ENCODE data around the gene RXRA.

RXRA gene

DNA sequence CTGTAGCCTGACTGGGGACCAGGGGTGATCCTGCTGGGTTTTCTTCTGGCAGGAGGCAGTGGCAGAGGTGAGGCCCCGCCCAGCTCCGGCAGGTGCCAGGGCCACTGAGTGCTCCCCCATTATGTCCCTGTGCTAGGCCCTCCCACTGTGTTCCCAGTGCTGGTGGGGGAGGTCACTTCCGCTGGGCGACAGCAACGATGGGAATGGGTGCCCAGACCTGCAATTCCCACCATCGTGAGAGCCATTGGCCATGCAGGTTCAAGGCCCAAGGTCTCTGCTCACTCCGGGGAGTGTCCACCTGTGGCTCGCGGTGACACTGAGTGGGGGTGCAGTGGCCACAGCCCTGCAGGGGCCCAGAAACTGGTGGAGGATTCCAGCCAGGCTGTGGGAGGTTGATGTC is 98.6 kb downstream of the RXRA start:
- Histone ChIP-seq H3K4me1 (ENCODE audit: insufficient read depth, low read length) (no peaks in the 10 kb centered on the region), H3K27ac (ENCODE audit: low read length) (no peak overlapping the region), H2AFZ (ENCODE audit: low read depth, low read length) (no peak overlapping the region), H3K79me2 (ENCODE audit: insufficient read depth, low read length) (no peaks in the 10 kb centered on the region), H3K36me3 (ENCODE audit: insufficient read depth, low read length) (no peaks in the 10 kb centered on the region; the same call in 1 of the 2 replicates), H3K9ac (ENCODE audit: low read depth, low read length) (no peak overlapping the region), H3K4me2 (ENCODE audit: insufficient read depth, low read length) (no peak overlapping the region), H3K27me3 (ENCODE audit: insufficient read depth, low read length, poor library complexity) (no peaks in the 10 kb centered on the region), H3K9me3 (ENCODE audit: insufficient read depth, low read length, severe bottlenecking) (no peaks in the 10 kb centered on the region), H4K20me1 (ENCODE audit: insufficient read depth, low read length) (peaks cover 3% of the 10 kb centered on the region; the same call in 1 of the 2 replicates), H3K4me3 (ENCODE audit: low read depth in 1 of 2, low read length in 2 of 2) (no peak overlapping the region)
- TF ChIP-seq CTCF (IDR thresholded peaks at IDR 0.05; ENCODE audit: borderline replicate concordance, extremely low read depth, low read length, poor library complexity, severe bottlenecking) = no peak
- TF ChIP-seq EZH2 (IDR thresholded peaks at IDR 0.05; ENCODE audit: borderline replicate concordance, low read depth, low read length, severe bottlenecking) = no peak
- no peak for DNase-seq
- no peak for ATAC-seq (ENCODE audit: insufficient read depth, low read depth)

DNA sequence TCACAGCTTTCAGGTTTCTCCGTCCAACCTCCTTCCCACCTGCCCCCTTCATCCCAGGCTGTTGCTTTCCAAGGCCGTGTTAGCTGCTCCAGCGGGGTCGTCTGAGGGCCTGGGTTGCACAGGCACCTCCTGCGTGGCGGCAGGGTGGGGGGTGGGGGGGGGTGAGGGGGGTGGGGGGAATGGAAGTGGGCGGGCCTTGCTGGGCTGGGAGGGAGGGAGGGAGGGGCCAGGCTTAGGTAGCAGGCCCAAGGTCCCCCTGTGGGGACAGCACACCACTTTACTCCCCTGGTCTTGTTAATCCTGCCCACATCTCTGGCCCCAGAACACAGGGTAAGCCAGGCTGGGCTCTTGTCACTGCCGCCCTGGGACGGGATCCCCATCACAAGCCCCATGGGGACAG is 99.1 kb downstream of the RXRA start:
- no peaks in the 10 kb centered on the region for H3K4me1 ChIP-seq (ENCODE audit: insufficient read depth, low read length)
- DNase-seq = no peak
- H2AFZ ChIP-seq (ENCODE audit: low read depth, low read length) = no peak overlapping the region
- no peak overlapping the region for H3K4me2 ChIP-seq (ENCODE audit: insufficient read depth, low read length)
- no peak overlapping the region for H3K4me3 ChIP-seq (ENCODE audit: low read depth in 1 of 2, low read length in 2 of 2)
- no peaks in the 10 kb centered on the region for H3K79me2 ChIP-seq (ENCODE audit: insufficient read depth, low read length)
- H3K9me3 ChIP-seq (ENCODE audit: insufficient read depth, low read length, severe bottlenecking) = no peaks in the 10 kb centered on the region
- H3K27me3 ChIP-seq (ENCODE audit: insufficient read depth, low read length, poor library complexity) = no peaks in the 10 kb centered on the region
- no peak overlapping the region for H3K27ac ChIP-seq (ENCODE audit: low read length)
- TF ChIP-seq CTCF (IDR thresholded peaks at IDR 0.05; ENCODE audit: borderline replicate concordance, extremely low read depth, low read length, poor library complexity, severe bottlenecking) (no peak), EZH2 (IDR thresholded peaks at IDR 0.05; ENCODE audit: borderline replicate concordance, low read depth, low read length, severe bottlenecking) (no peak)
- no peaks in the 10 kb centered on the region; the same call in 1 of the 2 replicates for H3K36me3 ChIP-seq (ENCODE audit: insufficient read depth, low read length)
- peaks cover 3% of the 10 kb centered on the region; the same call in 1 of the 2 replicates for H4K20me1 ChIP-seq (ENCODE audit: insufficient read depth, low read length)
- H3K9ac ChIP-seq (ENCODE audit: low read depth, low read length) = no peak overlapping the region
- ATAC-seq (ENCODE audit: insufficient read depth, low read depth) = no peak

- Histone ChIP-seq H3K27me3 (ENCODE audit: insufficient read depth, low read length, poor library complexity) (no peaks in the 10 kb centered on the region), H2AFZ (ENCODE audit: low read depth, low read length) (no peak overlapping the region), H4K20me1 (ENCODE audit: insufficient read depth, low read length) (peaks cover 3% of the 10 kb centered on the region; the same call in 1 of the 2 replicates), H3K4me2 (ENCODE audit: insufficient read depth, low read length) (no peak overlapping the region), H3K4me3 (ENCODE audit: low read depth in 1 of 2, low read length in 2 of 2) (no peak overlapping the region), H3K27ac (ENCODE audit: low read length) (no peak overlapping the region), H3K9me3 (ENCODE audit: insufficient read depth, low read length, severe bottlenecking) (no peaks in the 10 kb centered on the region), H3K4me1 (ENCODE audit: insufficient read depth, low read length) (no peaks in the 10 kb centered on the region), H3K9ac (ENCODE audit: low read depth, low read length) (no peak overlapping the region), H3K36me3 (ENCODE audit: insufficient read depth, low read length) (no peaks in the 10 kb centered on the region; the same call in 1 of the 2 replicates), H3K79me2 (ENCODE audit: insufficient read depth, low read length) (no peaks in the 10 kb centered on the region)
- ATAC-seq (ENCODE audit: insufficient read depth, low read depth) (no peak), DNase-seq (no peak)
- TF ChIP-seq CTCF (IDR thresholded peaks at IDR 0.05; ENCODE audit: borderline replicate concordance, extremely low read depth, low read length, poor library complexity, severe bottlenecking) = no peak
- no peak for TF ChIP-seq EZH2 (IDR thresholded peaks at IDR 0.05; ENCODE audit: borderline replicate concordance, low read depth, low read length, severe bottlenecking)
Observed at GRCh38 chr9:134425812-134426211, 99.6 kb downstream of the RXRA start.

DNA sequence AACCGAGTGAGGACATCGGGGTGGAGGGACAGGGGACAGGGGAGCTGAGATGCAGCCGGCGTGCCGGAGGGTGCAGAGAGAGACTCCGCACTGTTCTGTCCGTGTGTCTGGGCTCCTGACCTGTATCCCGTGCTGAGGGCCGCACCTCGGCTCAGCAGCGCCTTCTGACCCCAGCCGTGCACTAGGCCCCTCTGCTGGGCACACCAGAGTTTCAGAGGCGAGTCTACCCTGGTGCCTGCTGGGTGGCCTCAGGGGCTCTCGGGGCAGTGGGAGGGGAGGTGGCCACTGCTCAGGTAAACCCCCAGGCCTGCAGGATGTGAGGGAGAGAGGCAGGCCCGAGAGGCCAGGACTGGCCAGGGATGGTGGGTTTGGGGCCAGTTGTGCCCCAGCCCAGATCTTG is 100.2 kb downstream of the RXRA start:
- no peak overlapping the region for H3K4me2 ChIP-seq (ENCODE audit: insufficient read depth, low read length)
- peaks cover 3% of the 10 kb centered on the region; the same call in 1 of the 2 replicates for H4K20me1 ChIP-seq (ENCODE audit: insufficient read depth, low read length)
- DNase-seq (no peak), ATAC-seq (ENCODE audit: insufficient read depth, low read depth) (no peak)
- no peaks in the 10 kb centered on the region for H3K27me3 ChIP-seq (ENCODE audit: insufficient read depth, low read length, poor library complexity)
- H3K9ac ChIP-seq (ENCODE audit: low read depth, low read length) = no peak overlapping the region
- no peak overlapping the region for H2AFZ ChIP-seq (ENCODE audit: low read depth, low read length)
- no peaks in the 10 kb centered on the region for H3K9me3 ChIP-seq (ENCODE audit: insufficient read depth, low read length, severe bottlenecking)
- H3K36me3 ChIP-seq (ENCODE audit: insufficient read depth, low read length) = no peaks in the 10 kb centered on the region; the same call in 1 of the 2 replicates
- TF ChIP-seq CTCF (IDR thresholded peaks at IDR 0.05; ENCODE audit: borderline replicate concordance, extremely low read depth, low read length, poor library complexity, severe bottlenecking) = no peak
- no peak for TF ChIP-seq EZH2 (IDR thresholded peaks at IDR 0.05; ENCODE audit: borderline replicate concordance, low read depth, low read length, severe bottlenecking)
- H3K27ac ChIP-seq (ENCODE audit: low read length) = no peak overlapping the region
- no peak overlapping the region for H3K4me3 ChIP-seq (ENCODE audit: low read depth in 1 of 2, low read length in 2 of 2)
- no peaks in the 10 kb centered on the region for H3K79me2 ChIP-seq (ENCODE audit: insufficient read depth, low read length)
- H3K4me1 ChIP-seq (ENCODE audit: insufficient read depth, low read length) = no peaks in the 10 kb centered on the region
